ENCODE measurements around the gene MYEOV.
A peak's percentile ranks its signal among the peaks of the same experiment; 100 is the strongest.

- no peak for TF ChIP-seq CTCF (IDR thresholded peaks at IDR 0.05)
- no peak for TF ChIP-seq POLR2A (IDR thresholded peaks at IDR 0.05)
- TF ChIP-seq EP300 (IDR thresholded peaks at IDR 0.05): peak in 1 of 2 donors; percentile 40
Measured at GRCh38 chr11:69295995-69296889, 2.3 kb downstream of the MYEOV start.
